Left colon (tissue), 2 donors: ENCODE measurements around the gene ISYNA1. TPM values are rescaled to one million over a fixed set of nuclear protein-coding genes. Genes with fewer than 3 reads are reported as not detected.
"Not testable (repeated sequence)": the region's sequence is repeated elsewhere in the genome, so short reads cannot be mapped to it uniquely, and the experiment has no call there.

Source experiments
- ATAC-seq: fragments of 200-7000 bp; cut with Tn5 transposase; one replicate; pipeline ENCODE4 v1.9.1; 2020; ENCODE audit warnings: mild to moderate bottlenecking, moderate library complexity
- DNase-seq, 2 donors: peaks; one replicate each; pipeline ENCODE4 v3.0.0-alpha.2; 2020
- intact Hi-C, 2 donors: fragments of 100-400 bp; cut with DNase I in 1 of 2; cut with micrococcal nuclease in 1 of 2; formaldehyde crosslinking; loops; one replicate each; pipeline versions ENCODE4 v1.11.2 to v1.14.0; 2022; cut with DNase I, micrococcal nuclease
- total RNA-seq, 2 donors: library from RNA; stranded (reverse); fragmentation: NEBNext Ultra II Directional; extraction: Animal tissue kit (Norgen Biotek cat#: 25700); gene quantifications; one replicate each; pipeline ENCODE4 v1.2.1, GENCODE V29; 2021
- donor health status: DM: no; HTN: no; CAD: no.
- donor health status: DM: yes; HTN: yes; CAD: no.

The ISYNA1 gene
- total RNA-seq, 2 donors from 2014 or later: 14.1 to 15.1 TPM

GRCh38 chr19:18414504-18415177 is 23.3 kb downstream of the ISYNA1 start:
- peak in 1 of 2 donors; percentile 40 for DNase-seq
- ATAC-seq: no peak
- intact Hi-C loops: loop anchor here (5.0 to 10.0 kb wide), 2 partner anchors 60 to 67 kb away; no protein-coding TSS in a partner anchor

- DNase-seq: peak in 1 of 2 donors; percentile 29
- intact Hi-C loops: loop anchor here (5.0 to 10.0 kb wide), 2 partner anchors 58 to 65 kb away; no protein-coding TSS in a partner anchor
- ATAC-seq: no peak
Measured at GRCh38 chr19:18412610-18413239, 25.2 kb downstream of the ISYNA1 start.

GRCh38 chr19:18408053-18408476 is 29.9 kb downstream of the ISYNA1 start:
- DNase-seq (peak; percentile 70 to 82), ATAC-seq (peak; percentile 79)
- intact Hi-C loops: no loop called here

- no peak for DNase-seq
- intact Hi-C loops: no loop called here
- no peak for ATAC-seq
Measured at GRCh38 chr19:18406749-18407148, 31.2 kb downstream of the ISYNA1 start.

GRCh38 chr19:18405754-18406153 is 32.2 kb downstream of the ISYNA1 start:
- intact Hi-C loops, ATAC-seq, DNase-seq: not testable (repeated sequence)

GRCh38 chr19:18402455-18403248 is 35.3 kb downstream of the ISYNA1 start:
- ATAC-seq: peak; percentile 22
- intact Hi-C loops, DNase-seq: not testable (repeated sequence)

GRCh38 chr19:18401580-18402112 is 36.3 kb downstream of the ISYNA1 start:
- DNase-seq: peak; percentile 85 to 91
- intact Hi-C loops: no loop called here
- ATAC-seq: peak; percentile 96

GRCh38 chr19:18399008-18399407 is 38.9 kb downstream of the ISYNA1 start:
- intact Hi-C loops: no loop called here
- ATAC-seq (peak; percentile 25), DNase-seq (peak in 1 of 2 donors; percentile 85)

- intact Hi-C loops: no loop called here
- DNase-seq: peak; percentile 68 to 72
- no peak for ATAC-seq
Measured at GRCh38 chr19:18397242-18398202, 40.4 kb downstream of the ISYNA1 start, which contains the start of gene LRRC25. LRRC25 (minus strand) TSS chr19:18397622; CDS start chr19:18396963, 659 bp downstream.

- no peak for ATAC-seq
- DNase-seq: no peak
- intact Hi-C loops: no loop called here
Measured at GRCh38 chr19:18396471-18397241, 41.3 kb downstream of the ISYNA1 start.

- ATAC-seq (no peak), DNase-seq (no peak)
- intact Hi-C loops: no loop called here
Measured at GRCh38 chr19:18393836-18394235, 44.1 kb downstream of the ISYNA1 start.

- intact Hi-C loops: no loop called here
Measured at GRCh38 chr19:18392926-18393325, 45.0 kb downstream of the ISYNA1 start.

GRCh38 chr19:18392417-18392816 is 45.5 kb downstream of the ISYNA1 start:
- ATAC-seq: peak; percentile 18
- peak in 1 of 2 donors; percentile 73 for DNase-seq
- intact Hi-C loops: no loop called here

More at GRCh38 chr19:18392926-18393325, 45.0 kb downstream of the ISYNA1 start:
- ATAC-seq: no peak
- no peak for DNase-seq

GRCh38 chr19:18391509-18392075 is 46.3 kb downstream of the ISYNA1 start:
- DNase-seq (no peak), ATAC-seq (no peak)
- intact Hi-C loops: no loop called here

- DNase-seq (no peak), ATAC-seq (no peak)
- intact Hi-C loops: no loop called here
Measured at GRCh38 chr19:18390065-18390907, 47.6 kb downstream of the ISYNA1 start.

- ATAC-seq: no peak
- no peak for DNase-seq
- intact Hi-C loops: no loop called here
Measured at GRCh38 chr19:18389726-18390064, 48.2 kb downstream of the ISYNA1 start.
